HG03378 (cell line): Measurements from ENCODE around the gene PSENEN.
A peak's percentile ranks its signal among the peaks of the same experiment; 100 is the strongest.

ENCODE experiments used
- ATAC-seq: cut with Tn5 transposase; IDR thresholded peaks from one replicate; pipeline ENCODE4 v1.9.1; 2021; ENCODE audit warnings: mild to moderate bottlenecking, moderate library complexity; ENCODE audit not compliant: unreplicated experiment

Gene PSENEN

GRCh38 chr19:35750167-35750566 lies 4.7 kb downstream of the PSENEN start:
- ATAC-seq: no peak

- ATAC-seq: no peak
These were observed 6.6 kb downstream of the PSENEN start for GRCh38 chr19:35751839-35752745.

GRCh38 chr19:35752746-35753350 lies 7.4 kb downstream of the PSENEN start:
- no peak for ATAC-seq

GRCh38 chr19:35753634-35754369 lies 8.4 kb downstream of the PSENEN start:
- ATAC-seq: no peak

GRCh38 chr19:35754370-35755130 lies 9.1 kb downstream of the PSENEN start:
- no peak for ATAC-seq

- no peak for ATAC-seq
These were observed 9.7 kb downstream of the PSENEN start for GRCh38 chr19:35755131-35755549.

GRCh38 chr19:35755550-35756376 lies 10.3 kb downstream of the PSENEN start:
- no peak for ATAC-seq

- no peak for ATAC-seq
These were observed 11.2 kb downstream of the PSENEN start, which contains the start of gene HSPB6 for GRCh38 chr19:35756377-35757230. HSPB6 (minus strand) TSS chr19:35757029; CDS start chr19:35757008, 21 bp downstream.

- peak; percentile 2 for ATAC-seq
These were observed 11.8 kb downstream of the PSENEN start for GRCh38 chr19:35757231-35757748.

- peak; percentile 94 for ATAC-seq
These were observed 12.5 kb downstream of the PSENEN start, which contains the start of gene PROSER3 for GRCh38 chr19:35757749-35758608. PROSER3 (plus strand) TSS chr19:35758176; CDS start chr19:35758216, 40 bp downstream.

- ATAC-seq: no peak
These were observed 14.2 kb downstream of the PSENEN start for GRCh38 chr19:35759697-35760096.

- ATAC-seq: no peak
These were observed 15.4 kb downstream of the PSENEN start for GRCh38 chr19:35760711-35761349.

- no peak for ATAC-seq
These were observed 19.2 kb downstream of the PSENEN start for GRCh38 chr19:35764432-35765315.

GRCh38 chr19:35766571-35767104 lies 21.2 kb downstream of the PSENEN start:
- ATAC-seq: no peak

GRCh38 chr19:35767288-35768081 lies 22.0 kb downstream of the PSENEN start:
- no peak for ATAC-seq
